Breast epithelium (tissue), 4 donors: Measurements from ENCODE around the gene ZNF638. TPM values are rescaled to one million over a fixed set of nuclear protein-coding genes. Genes with fewer than 3 reads are reported as not detected.

Experiments
- DNase-seq, 2 donors: peaks; one replicate each; pipeline ENCODE4 v3.0.0-alpha.2; 2019; ENCODE audit warnings: low spot score in 2 of 2
- H3K27ac ChIP-seq, 2 donors: fragments of 200-600 bp; sonication (generic) in 1 of 2; one replicate each; pipeline ENCODE4 v1.5.1; 2016 to 2019; ENCODE audit warnings: mild to moderate bottlenecking in 1 of 2
- H3K27me3 ChIP-seq, 2 donors: fragments of 200-600 bp; sonication (generic) in 1 of 2; one replicate each; pipeline versions ENCODE4 v1.5.1 to v1.6.0; 2017 to 2019; ENCODE audit warnings: control low read depth in 1 of 2, mild to moderate bottlenecking in 1 of 2
- H3K36me3 ChIP-seq: fragments of 200-600 bp; one replicate; pipeline ENCODE4 v1.5.1; 2019
- H3K4me1 ChIP-seq, 2 donors: fragments of 200-600 bp; sonication (generic); one replicate each; pipeline ENCODE4 v1.5.1; 2016 to 2019; ENCODE audit warnings: control low read depth in 1 of 2
- H3K4me3 ChIP-seq, 3 donors: fragments of 200-600 bp; sonication (generic); 1 replicate in 2 of 3; 2 replicates in 1 of 3; pipeline ENCODE4 v1.5.1; 2016 to 2019; ENCODE audit warnings: mild to moderate bottlenecking in 3 of 3, moderate library complexity in 2 of 3
- H3K9me3 ChIP-seq, 2 donors: fragments of 200-600 bp; sonication (generic) in 1 of 2; one replicate each; pipeline ENCODE4 v1.5.1; 2016 to 2019; ENCODE audit warnings: control low read depth in 1 of 2
- CTCF ChIP-seq, 3 donors: fragments of 450-650 bp; IDR thresholded peaks; one replicate each; pipeline ENCODE4 v1.5.1; 2016 to 2017; ENCODE audit warnings: antibody characterized with exemption in 3 of 3, mild to moderate bottlenecking in 3 of 3, moderate library complexity in 3 of 3
- POLR2A ChIP-seq: fragments of 450-650 bp; IDR thresholded peaks from one replicate; pipeline ENCODE4 v1.6.1; 2016; ENCODE audit warnings: antibody characterized with exemption, mild to moderate bottlenecking, moderate library complexity
- POLR2AphosphoS5 ChIP-seq, 3 donors: sonication (generic); formaldehyde crosslinking; IDR thresholded peaks; one replicate each; pipeline ENCODE4 v1.6.1; 2017; ENCODE audit warnings: antibody characterized with exemption in 3 of 3
- intact Hi-C: fragments of 100-400 bp; cut with DNase I; formaldehyde crosslinking; loops from one replicate; pipeline ENCODE4 v1.15.1; 2023; ENCODE audit warnings: low total_unique reads
- total RNA-seq, 3 donors: library from RNA; depleted of rRNA; stranded (reverse); fragments of >200 nt; gene quantifications; one replicate each; pipeline ENCODE4 v1.1.0, GENCODE V29; 2016

ZNF638 gene
- total RNA-seq, 3 donors from 2014 or later = 203 to 290 (median 266) TPM

GRCh38 chr2:71347517-71347916, 15.9 kb downstream of the ZNF638 start:
- TF ChIP-seq CTCF (IDR thresholded peaks at IDR 0.05) (no peak), POLR2A (no peak), POLR2AphosphoS5 (IDR thresholded peaks at IDR 0.05) (no peak)
- no peaks in the 10 kb centered on the region for H3K36me3 ChIP-seq
- H3K27me3 ChIP-seq = no peaks in the 10 kb centered on the region
- H3K4me1 ChIP-seq = no peaks in the 10 kb centered on the region
- intact Hi-C loops = no loop called here
- H3K27ac ChIP-seq = no peak overlapping the region
- no peak for DNase-seq
- no peak overlapping the region for H3K4me3 ChIP-seq
- no peaks in the 10 kb centered on the region for H3K9me3 ChIP-seq

- Histone ChIP-seq H3K27ac (no peak overlapping the region), H3K27me3 (no peaks in the 10 kb centered on the region), H3K4me3 (no peak overlapping the region), H3K36me3 (no peaks in the 10 kb centered on the region), H3K9me3 (no peaks in the 10 kb centered on the region), H3K4me1 (no peaks in the 10 kb centered on the region)
- intact Hi-C loops = no loop called here
- DNase-seq = no peak
- TF ChIP-seq CTCF (IDR thresholded peaks at IDR 0.05) (no peak), POLR2A (no peak), POLR2AphosphoS5 (IDR thresholded peaks at IDR 0.05) (no peak)
Measured at GRCh38 chr2:71348302-71348701, 16.7 kb downstream of the ZNF638 start.

- H3K4me3 ChIP-seq = no peak overlapping the region
- H3K27me3 ChIP-seq = no peaks in the 10 kb centered on the region
- H3K4me1 ChIP-seq = no peaks in the 10 kb centered on the region
- DNase-seq = no peak
- no peak overlapping the region for H3K27ac ChIP-seq
- no peaks in the 10 kb centered on the region for H3K36me3 ChIP-seq
- no peaks in the 10 kb centered on the region for H3K9me3 ChIP-seq
- intact Hi-C loops = no loop called here
- TF ChIP-seq CTCF (IDR thresholded peaks at IDR 0.05) = no peak
- no peak for TF ChIP-seq POLR2A
- no peak for TF ChIP-seq POLR2AphosphoS5 (IDR thresholded peaks at IDR 0.05)
Measured at GRCh38 chr2:71353248-71353647, 21.7 kb downstream of the ZNF638 start.

DNA sequence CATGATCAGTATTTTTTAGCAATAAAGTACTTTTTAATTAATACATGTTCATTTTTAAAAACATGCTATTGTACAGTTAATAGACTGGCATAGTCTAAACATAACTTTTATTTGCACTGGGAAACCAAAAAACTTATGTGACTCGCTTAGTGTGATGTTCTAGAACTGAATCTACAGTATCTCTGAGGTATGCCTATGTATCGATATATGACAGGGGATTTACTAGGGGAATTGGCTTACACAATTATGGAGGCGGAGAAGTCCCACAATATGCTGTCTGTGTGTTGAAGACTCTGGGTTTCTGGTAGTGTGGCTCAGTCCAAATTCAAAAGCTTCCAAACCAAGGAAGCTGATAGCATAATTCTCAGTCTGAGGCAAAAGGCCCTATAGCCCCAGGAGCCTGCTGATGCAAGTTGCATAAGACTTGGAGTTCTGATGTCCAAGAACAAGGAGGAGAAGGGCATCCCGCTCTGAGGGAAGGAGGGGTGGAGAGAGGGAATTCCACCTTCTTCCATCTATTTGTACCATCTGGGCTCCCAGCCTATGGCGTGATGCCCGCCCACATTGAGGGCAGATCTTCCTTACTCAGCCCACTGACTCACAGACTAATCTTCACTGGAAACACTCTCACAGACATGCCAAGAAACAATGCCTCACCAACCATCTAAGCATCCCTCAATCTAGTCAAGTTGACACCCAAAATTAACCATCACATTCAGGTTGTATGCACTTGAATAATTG, 27.5 kb downstream of the ZNF638 start:
- Histone ChIP-seq H3K27ac (no peak overlapping the region), H3K4me1 (no peaks in the 10 kb centered on the region), H3K27me3 (no peaks in the 10 kb centered on the region), H3K9me3 (no peaks in the 10 kb centered on the region), H3K4me3 (no peak overlapping the region), H3K36me3 (no peaks in the 10 kb centered on the region)
- no peak for DNase-seq
- TF ChIP-seq POLR2A = no peak
- no peak for TF ChIP-seq POLR2AphosphoS5 (IDR thresholded peaks at IDR 0.05)
- no peak for TF ChIP-seq CTCF (IDR thresholded peaks at IDR 0.05)
- intact Hi-C loops = no loop called here

GRCh38 chr2:71360434-71360975, 28.9 kb downstream of the ZNF638 start:
- H3K9me3 ChIP-seq = no peaks in the 10 kb centered on the region

More at GRCh38 chr2:71360434-71360975, 28.9 kb downstream of the ZNF638 start:
- no peak for TF ChIP-seq POLR2AphosphoS5 (IDR thresholded peaks at IDR 0.05)
- no peak for TF ChIP-seq CTCF (IDR thresholded peaks at IDR 0.05)
- TF ChIP-seq POLR2A = no peak
- Histone ChIP-seq H3K36me3 (peaks cover 3% of the 10 kb centered on the region), H3K27ac (no peak overlapping the region), H3K27me3 (no peaks in the 10 kb centered on the region), H3K4me1 (no peaks in the 10 kb centered on the region), H3K4me3 (no peak overlapping the region)
- intact Hi-C loops = no loop called here
- DNase-seq = no peak
